ENCODE results near the gene UCK2.

- no peak for TF ChIP-seq POLR2AphosphoS5 (IDR thresholded peaks at IDR 0.05; ENCODE audit: borderline replicate concordance, low read depth, low read length)
- no peak for TF ChIP-seq FOXP2 (optimal IDR thresholded peaks at IDR 0.05; ENCODE audit: control extremely low read depth, extremely low read length, insufficient read depth)
- TF ChIP-seq EZH2 (IDR thresholded peaks at IDR 0.05) = no peak
These were observed 34.5 kb downstream of the UCK2 start for GRCh38 chr1:165861911-165862310.
